ENCODE results near the gene MRPS23. TPM values are rescaled to one million over a fixed set of nuclear protein-coding genes. Genes with fewer than 3 reads are reported as not detected.

The MRPS23 gene
- total and polyA plus RNA-seq, 2 of the 13 experiments (the other 11 are each of a cell fraction or from before 2014, with no cell fraction given) = 63.2 to 181 TPM

Small RNA genes lying within 50 kb of the gene (small RNA-seq; reads per million reads assigned to genes)
- 0 reads per million in 3 experiments for gene RN7SKP94 (ENCODE audit: insufficient read depth in 2 of 3, insufficient read length in 3 of 3, low read depth in 2 of 3, low replicate concordance in 1 of 3)

Other genes with a start within 250 kb of the MRPS23 start
- gene CCDC182, start 104.7 kb downstream of the MRPS23 start, total RNA-seq (2016; rRNA removed; fragmentation: Illumina TruSeq; extraction: Trizol) = not detected in 2 replicates
- not detected in 2 replicates for gene CCDC182, start 104.7 kb downstream of the MRPS23 start, polyA plus RNA-seq (2011; rRNA removed)
- gene CUEDC1, start 105.4 kb upstream of the MRPS23 start, total RNA-seq (2016; rRNA removed; fragmentation: Illumina TruSeq; extraction: Trizol) = 4.2 and 7.4 TPM in 2 replicates
- gene CUEDC1, start 105.4 kb upstream of the MRPS23 start, polyA plus RNA-seq (2011; rRNA removed) = 12.9 and 14.4 TPM in 2 replicates
- 45.9 and 48.0 TPM in 2 replicates for gene VEZF1, start 138.2 kb upstream of the MRPS23 start, total RNA-seq (2016; rRNA removed; fragmentation: Illumina TruSeq; extraction: Trizol)
- gene VEZF1, start 138.2 kb upstream of the MRPS23 start, polyA plus RNA-seq (2011; rRNA removed) = 41.3 and 49.7 TPM in 2 replicates
- 445 and 520 TPM in 2 replicates for gene SRSF1, start 157.2 kb upstream of the MRPS23 start, total RNA-seq (2016; rRNA removed; fragmentation: Illumina TruSeq; extraction: Trizol)
- gene SRSF1, start 157.2 kb upstream of the MRPS23 start, polyA plus RNA-seq (2011; rRNA removed) = 142 and 144 TPM in 2 replicates
- gene DYNLL2, start 233.4 kb upstream of the MRPS23 start, total RNA-seq (2016; rRNA removed; fragmentation: Illumina TruSeq; extraction: Trizol) = 29.0 and 34.8 TPM in 2 replicates
- 9.5 and 10.5 TPM in 2 replicates for gene DYNLL2, start 233.4 kb upstream of the MRPS23 start, polyA plus RNA-seq (2011; rRNA removed)

All from HepG2 (cell line).